Fibroblast of the aortic adventitia (primary cell): ENCODE data around the gene TMEM8B. TPM values are rescaled to one million over a fixed set of nuclear protein-coding genes. Genes with fewer than 3 reads are reported as not detected.
A peak's percentile ranks its signal among the peaks of the same experiment; 100 is the strongest.

ENCODE experiments used
- DNase-seq: peaks from one replicate; pipeline ENCODE4 v3.0.0-alpha.2; 2010; ENCODE audit warnings: low read depth
- H3K4me3 ChIP-seq: 2 replicates; pipeline ENCODE4 v1.5.1; 2011; ENCODE audit warnings: low read depth, mild to moderate bottlenecking, control low read depth, low read length, moderate library complexity
- total RNA-seq: library from RNA; depleted of rRNA; stranded (reverse); fragments of >200 nt; gene quantifications from 2 replicates; pipeline ENCODE4 v1.2.3, GENCODE V29; 2012; ENCODE audit warnings: low replicate concordance
- TF ChIP-seq, protein P1 (sequence below): IDR thresholded peaks from 2 replicates; pipeline ENCODE4 v1.5.1; 2011; ENCODE audit warnings: mild to moderate bottlenecking, low read length, control low read depth, inconsistent platforms; ENCODE audit not compliant: insufficient read depth

The TMEM8B gene
- total RNA-seq, 1 donor, result 2.8 TPM

DNA sequence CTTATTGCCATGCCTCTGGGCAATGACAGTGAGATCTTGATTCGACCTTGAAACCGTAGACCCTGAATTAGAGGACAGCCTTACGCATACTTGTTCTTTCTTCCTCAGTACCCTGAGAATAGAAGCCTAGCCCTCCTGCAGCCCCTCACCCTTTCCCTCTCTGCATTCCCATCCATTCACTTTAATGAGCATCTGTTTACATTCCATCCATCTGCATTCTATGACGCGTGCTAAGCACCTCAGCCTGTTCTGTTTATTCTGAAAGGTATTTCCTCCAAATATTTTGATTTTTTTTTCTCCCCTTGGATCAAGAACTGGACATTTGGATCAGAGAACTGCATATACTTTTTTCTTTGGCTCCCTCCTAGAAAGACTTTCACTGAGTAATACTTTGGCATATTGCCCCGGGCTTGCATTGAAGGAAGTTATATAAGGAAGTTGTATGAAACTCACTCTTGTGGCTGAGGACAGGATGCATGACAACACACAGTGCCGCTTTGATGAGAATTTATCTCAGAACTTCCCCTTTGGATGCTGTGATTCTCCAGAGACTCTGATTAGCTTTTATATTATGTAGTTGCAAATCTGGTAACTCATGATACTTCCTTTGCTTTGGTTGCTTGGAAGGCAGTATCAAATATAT is 15.7 kb downstream of the TMEM8B start:
- TF ChIP-seq, protein P1, sequence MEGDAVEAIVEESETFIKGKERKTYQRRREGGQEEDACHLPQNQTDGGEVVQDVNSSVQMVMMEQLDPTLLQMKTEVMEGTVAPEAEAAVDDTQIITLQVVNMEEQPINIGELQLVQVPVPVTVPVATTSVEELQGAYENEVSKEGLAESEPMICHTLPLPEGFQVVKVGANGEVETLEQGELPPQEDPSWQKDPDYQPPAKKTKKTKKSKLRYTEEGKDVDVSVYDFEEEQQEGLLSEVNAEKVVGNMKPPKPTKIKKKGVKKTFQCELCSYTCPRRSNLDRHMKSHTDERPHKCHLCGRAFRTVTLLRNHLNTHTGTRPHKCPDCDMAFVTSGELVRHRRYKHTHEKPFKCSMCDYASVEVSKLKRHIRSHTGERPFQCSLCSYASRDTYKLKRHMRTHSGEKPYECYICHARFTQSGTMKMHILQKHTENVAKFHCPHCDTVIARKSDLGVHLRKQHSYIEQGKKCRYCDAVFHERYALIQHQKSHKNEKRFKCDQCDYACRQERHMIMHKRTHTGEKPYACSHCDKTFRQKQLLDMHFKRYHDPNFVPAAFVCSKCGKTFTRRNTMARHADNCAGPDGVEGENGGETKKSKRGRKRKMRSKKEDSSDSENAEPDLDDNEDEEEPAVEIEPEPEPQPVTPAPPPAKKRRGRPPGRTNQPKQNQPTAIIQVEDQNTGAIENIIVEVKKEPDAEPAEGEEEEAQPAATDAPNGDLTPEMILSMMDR, result no peak
- peak; percentile 98 for DNase-seq
- H3K4me3 ChIP-seq, result no peak overlapping the region

DNA sequence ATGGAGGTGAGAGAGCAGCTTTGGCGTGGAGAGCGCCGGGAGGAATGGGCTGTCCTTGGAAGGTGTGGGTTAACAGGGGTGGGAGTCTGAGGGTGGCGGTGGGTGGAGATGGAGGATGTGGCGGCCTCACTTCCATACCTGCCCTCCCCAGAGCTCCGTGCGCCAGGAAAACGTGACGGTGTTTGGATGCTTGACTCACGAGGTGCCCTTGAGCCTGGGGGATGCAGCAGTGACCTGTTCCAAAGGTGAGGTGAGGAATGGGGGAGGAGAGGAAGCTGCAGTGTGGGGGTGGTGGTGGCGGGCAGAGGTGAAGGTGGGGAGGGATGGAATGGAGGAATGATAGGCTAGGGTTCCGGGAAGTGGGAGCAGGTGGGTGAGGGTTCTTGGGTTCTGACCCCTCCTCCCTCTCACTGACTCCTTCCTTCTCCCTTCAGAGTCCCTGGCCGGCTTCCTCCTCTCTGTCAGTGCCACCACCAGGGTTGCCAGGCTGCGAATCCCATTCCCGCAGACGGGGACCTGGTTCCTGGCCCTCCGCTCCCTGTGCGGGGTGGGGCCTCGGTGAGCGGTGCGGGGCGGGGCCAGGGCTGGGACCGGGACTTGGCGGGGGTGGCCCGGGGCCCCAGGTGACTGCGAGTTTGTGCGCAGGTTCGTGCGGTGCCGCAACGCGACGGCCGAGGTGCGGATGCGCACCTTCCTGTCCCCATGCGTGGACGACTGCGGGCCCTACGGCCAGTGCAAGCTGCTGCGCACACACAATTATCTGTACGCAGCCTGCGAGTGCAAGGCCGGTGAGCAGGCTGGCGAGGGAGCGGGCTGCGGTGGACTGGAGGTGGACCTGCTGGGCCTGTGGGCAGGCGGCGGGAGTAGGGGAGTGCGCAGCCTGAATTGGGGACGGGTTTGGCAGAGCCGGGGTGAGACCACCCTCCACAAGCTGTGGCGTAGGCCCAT is 17.1 kb downstream of the TMEM8B start:
- no peak overlapping the region for H3K4me3 ChIP-seq
- TF ChIP-seq, protein P1, result no peak

DNA sequence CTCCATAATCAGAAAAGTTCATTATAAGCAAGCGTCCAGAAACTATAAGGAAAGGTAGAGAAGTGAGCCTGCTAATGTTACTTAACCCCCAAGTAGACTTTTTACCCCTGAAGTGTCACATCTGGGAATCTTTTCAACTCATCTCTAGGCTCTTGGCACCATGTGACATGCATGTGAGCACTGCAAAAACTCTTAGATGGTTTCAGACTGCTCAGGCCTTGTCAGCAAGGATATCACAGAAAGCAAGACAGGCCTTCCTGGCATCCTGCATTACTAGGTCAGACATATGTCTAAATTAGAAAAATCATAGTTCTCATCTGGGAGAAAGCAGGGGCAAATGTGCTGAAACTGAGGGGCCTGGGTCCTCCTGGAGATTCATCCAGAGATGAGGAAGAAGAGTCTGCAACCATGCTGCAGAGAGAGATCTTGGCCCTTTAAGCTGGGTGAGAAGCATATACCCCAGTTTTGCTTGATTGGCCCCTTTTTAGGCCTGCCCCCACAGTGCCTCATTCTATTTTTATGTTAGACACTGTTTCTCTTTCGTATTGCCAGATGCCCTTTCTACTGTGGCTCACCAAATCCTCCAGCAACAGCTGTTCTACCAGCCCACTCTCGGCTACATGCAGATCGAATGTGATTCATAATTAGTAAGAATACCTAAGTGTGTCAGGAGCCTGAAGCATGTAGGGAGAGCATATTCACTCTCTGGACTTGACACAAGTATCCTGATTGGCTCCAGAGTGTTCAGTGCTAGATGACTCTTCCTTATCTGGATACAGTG is 19.0 kb downstream of the TMEM8B start:
- H3K4me3 ChIP-seq, result no peak overlapping the region

More for the DNA sequence above, 17.1 kb downstream of the TMEM8B start:
- DNase-seq, result no peak

DNA sequence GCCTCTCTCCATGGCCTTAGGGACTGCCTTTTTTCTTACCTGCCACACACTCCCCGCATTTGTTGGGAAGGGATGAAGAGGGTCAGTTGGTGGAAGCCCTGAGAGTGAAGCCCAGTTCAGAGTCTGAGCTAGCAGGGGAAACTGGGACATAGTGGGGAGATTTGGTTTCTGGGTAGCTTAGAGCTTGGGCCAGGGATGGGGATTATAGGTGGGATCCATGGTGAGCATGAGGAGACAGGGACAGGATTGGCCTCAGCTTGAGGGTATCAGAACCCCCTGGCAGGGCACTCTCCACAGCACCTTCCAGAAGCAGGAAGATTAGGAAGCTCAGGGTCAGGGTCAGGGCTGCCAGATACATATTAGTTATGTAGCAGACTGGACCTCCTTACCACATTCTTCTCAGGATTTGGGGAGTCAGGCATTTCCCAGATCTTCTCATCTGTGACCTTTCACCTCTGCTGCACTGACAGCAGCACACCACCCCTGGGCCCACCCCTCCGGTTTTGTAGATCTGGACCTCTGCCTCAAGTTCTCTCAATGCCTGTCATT is 23.3 kb downstream of the TMEM8B start:
- no peak for DNase-seq
- TF ChIP-seq, protein P1, result no peak
- no peak overlapping the region for H3K4me3 ChIP-seq

More for the DNA sequence above, 19.0 kb downstream of the TMEM8B start:
- DNase-seq, result peak; percentile 78
- TF ChIP-seq, protein P1, result no peak

DNA sequence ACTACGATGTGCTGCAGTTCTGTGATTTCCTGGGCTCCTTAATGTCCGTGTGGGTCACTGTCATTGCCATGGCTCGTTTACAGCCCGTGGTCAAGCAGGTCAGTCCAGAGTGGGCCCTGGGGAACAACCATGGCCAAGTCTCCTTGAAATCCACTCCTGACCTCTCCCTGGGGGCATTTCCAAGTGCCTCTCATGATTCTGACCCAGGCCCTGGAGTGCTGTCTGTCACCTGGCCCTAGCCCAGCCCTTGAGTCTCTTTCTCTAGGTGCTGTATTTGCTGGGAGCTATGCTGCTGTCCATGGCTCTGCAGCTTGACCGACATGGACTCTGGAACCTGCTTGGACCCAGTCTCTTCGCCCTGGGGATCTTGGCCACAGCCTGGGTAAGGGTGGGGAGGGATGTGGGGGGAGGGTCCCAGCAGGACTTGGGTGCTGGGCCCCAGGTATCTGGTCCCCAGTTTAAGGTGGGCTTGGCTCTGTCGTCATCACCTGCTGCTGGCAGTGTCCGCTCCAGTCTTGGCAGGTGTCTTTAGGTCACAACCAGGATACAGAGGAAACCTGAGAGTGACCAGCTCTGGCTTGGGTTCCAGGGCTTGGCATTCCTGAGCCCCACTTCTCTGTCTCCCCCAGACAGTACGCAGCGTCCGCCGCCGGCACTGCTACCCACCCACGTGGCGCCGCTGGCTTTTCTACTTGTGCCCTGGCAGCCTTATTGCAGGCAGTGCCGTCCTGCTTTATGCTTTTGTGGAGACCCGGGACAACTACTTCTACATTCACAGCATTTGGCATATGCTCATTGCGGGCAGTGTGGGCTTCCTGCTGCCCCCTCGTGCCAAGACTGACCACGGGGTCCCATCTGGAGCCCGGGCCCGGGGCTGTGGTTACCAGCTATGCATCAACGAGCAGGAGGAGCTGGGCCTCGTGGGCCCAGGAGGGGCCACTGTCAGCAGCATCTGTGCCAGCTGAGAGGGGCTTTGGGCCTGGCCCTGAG is 24.1 kb downstream of the TMEM8B start:
- TF ChIP-seq, protein P1, result no peak
- no peak for DNase-seq
- H3K4me3 ChIP-seq, result no peak overlapping the region
